HG03108 (cell line): ENCODE measurements around the gene DHX15.
A peak's percentile ranks its signal among the peaks of the same experiment; 100 is the strongest.

Experiments
- ATAC-seq: cut with Tn5 transposase; IDR thresholded peaks from one replicate; pipeline ENCODE4 v1.9.1; 2021; ENCODE audit warnings: moderate library complexity; ENCODE audit not compliant: unreplicated experiment

Gene DHX15

DNA sequence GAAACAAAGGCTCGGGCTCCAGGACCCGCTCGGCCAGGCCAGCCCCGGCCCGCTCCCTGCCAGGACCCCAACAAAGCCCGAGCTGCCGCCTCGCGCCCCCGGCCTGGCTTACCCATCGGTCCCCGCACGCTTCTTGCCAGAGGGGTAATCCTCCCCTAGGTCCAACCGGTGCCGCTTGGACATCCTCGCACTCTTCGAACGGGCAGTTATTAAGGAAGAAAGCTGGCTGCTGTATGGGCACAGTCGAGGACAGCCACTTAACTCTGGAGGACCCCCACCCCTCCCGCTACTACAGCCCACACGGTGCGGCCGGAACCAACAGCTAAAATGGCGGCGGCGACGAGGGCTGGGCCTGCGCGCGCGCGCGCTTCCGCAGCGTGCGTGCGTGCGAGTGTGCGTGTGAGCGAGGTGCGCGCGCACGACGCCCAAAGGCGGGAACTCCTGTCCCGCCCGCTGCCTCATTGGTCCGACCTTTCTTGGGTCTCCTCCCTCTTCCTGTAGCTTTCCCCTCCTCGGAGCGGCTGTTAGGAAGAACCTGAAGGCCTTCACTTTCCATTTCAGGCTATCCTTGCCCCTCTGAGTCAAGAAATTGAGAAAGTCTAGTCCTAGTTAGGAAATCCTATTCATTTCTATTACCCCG, at the start of gene DHX15:
DHX15 (minus strand) TSS at position 344 of the 640 bp plus-strand sequence; CDS start at position 183, 161 bp downstream.
- peak; percentile 84 for ATAC-seq

- no peak for ATAC-seq
Observed at GRCh38 chr4:24632011-24632410, 47.7 kb upstream of the DHX15 start.

DNA sequence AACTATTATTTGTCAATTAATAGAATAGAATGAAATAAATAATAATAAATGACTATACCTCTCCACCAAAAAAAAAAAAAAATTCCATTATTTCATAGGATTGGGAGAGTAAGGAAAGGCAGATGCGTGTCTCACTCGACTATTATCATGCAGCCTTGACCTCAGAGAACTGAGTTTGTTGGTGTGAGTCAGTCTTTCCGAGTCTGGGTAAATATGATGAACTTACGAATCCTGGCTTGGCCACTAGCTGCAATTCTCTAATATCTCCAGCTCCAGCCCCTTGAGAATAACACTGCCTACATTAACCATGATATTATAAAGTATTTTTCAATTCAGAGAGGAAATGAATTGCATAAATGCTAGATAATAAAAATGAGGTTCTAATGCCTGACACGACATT, 46.6 kb upstream of the DHX15 start:
- no peak for ATAC-seq

GRCh38 chr4:24625091-24625490, 40.7 kb upstream of the DHX15 start:
- no peak for ATAC-seq

DNA sequence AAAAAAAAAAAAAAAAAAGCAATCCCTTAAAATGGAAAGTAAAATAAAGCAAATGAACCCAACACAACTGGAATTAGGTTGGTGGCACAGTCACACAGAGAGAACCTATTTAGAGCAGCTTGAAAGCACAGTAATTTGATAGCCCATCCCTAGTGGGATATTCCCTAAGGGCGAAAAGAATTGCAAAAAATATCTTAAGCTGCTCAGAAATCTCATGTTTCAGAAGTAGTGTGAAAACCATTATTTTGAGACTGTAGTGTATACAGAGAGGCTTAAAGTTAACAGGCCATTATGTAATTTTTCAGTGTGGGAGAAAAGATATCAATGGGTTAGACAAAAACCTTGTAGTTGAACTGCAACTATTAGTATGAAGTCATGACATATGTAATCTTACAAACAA, 40.0 kb upstream of the DHX15 start:
- no peak for ATAC-seq

GRCh38 chr4:24622146-24622834, 37.9 kb upstream of the DHX15 start:
- ATAC-seq: no peak

DNA sequence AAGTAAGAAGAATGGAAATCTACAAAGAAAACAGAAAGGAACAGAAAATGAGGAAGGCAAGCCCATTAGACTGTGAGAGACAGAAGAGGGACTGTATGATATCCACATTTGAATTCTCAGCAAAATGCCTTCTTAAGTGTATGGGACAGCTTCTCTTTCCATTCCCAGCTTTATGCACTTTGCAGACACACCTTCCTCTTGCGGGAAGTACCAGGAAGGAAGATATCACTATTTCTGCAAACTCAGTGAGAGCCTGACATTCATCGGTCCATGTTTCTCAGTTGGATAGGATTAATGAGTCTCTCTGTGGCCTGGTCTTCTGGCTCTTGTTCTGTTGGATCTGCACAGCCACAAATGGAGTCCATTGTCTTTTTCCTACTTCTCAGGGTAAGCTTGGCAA, 31.6 kb upstream of the DHX15 start:
- no peak for ATAC-seq

DNA sequence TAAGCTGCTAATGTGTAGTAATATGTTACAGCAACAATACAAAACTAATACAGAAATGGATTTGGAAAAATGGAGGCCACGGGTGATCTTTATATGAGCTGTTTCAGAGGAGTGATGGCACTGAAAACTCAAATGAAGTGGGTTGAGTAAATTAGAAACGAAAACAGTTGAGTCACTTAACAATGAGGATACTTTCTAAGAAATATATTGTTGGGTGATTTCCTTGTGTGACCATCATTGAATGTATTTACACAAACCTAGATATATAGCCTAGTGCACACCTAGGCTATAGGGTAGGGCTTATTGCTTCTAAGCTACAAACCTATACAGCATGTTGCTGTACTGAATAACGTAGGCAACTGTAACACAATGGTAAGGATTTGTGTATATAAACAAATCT, 30.5 kb upstream of the DHX15 start:
- no peak for ATAC-seq

- no peak for ATAC-seq
Observed at GRCh38 chr4:24613502-24613901, 29.1 kb upstream of the DHX15 start.

DNA sequence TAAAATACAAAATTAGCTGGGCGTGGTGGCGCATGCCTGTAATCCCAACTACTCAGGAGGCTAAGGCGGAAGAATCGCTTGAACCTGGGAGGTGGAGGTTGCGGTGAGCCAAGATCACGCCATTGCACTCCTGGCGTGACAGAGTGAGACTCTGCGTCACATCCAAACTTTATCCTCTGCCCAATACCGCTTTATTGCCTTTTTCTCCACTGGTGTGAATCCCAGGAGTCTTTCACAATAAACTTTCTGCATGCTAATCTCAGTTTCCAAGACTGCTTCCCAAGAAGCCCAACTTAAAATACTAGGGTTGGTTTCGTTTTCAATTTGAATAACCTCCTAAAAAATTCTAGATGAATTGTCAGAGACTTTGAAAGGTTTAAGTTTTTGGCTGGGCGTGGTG, 27.2 kb upstream of the DHX15 start:
- ATAC-seq: no peak

DNA sequence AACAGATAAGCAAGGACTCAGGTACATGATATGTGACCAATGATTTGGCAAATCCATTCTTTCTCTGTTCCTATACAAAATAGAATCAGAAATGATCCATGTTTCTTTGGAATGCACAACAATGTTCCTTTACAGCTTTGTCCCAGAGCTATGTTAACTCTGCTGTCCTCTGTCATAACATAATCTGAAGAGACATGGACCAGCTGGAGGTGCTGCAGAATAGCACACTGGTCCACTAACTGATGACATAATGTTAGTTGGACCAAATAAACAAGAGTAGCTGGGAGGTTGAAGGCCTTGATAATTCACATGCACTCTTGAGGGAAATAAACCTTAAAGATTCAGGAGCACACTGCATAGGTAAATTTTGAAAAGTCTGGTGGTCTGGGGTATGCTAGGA, 23.0 kb upstream of the DHX15 start:
- no peak for ATAC-seq

- ATAC-seq: no peak
Observed at GRCh38 chr4:24605216-24605615, 20.9 kb upstream of the DHX15 start.

GRCh38 chr4:24604558-24605214, 20.3 kb upstream of the DHX15 start:
- no peak for ATAC-seq

DNA sequence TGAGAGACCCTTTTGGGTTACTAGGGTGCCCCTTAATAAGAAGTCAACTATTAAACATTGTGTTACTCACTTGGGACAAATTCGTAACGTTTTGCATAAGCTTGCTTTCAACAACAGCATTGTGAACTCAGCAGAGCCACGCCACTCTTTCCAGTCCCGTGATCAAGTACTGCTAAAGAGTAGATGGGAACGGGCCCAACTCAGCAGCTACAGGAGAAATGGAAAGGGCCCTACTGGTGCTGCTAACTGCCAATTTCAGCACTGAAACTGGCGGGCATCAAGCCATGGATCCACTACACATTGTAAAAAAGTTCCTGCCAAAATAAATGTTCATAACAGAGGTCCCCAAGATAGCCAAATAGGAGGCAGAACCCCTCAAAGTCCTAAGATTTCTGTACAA, 19.0 kb upstream of the DHX15 start:
- no peak for ATAC-seq

DNA sequence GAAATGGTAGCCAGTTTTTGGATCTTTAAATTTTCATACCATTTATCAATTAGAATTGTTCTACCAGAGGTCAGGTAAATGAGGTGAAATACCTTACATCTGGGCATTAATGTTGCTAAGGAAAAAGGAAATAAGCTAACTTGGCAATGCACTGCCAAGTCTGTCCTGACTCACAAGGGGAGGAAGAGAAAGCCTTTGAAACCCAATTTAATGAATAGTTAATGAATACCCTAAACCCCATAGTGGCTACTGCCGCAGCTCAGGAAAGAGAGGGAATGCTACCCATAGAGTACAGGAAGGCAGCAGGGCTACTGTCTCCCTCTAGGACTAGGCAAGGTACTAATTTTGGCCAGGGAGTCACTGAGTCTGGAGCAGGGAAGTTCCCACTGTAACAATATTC, 16.8 kb upstream of the DHX15 start:
- no peak for ATAC-seq

DNA sequence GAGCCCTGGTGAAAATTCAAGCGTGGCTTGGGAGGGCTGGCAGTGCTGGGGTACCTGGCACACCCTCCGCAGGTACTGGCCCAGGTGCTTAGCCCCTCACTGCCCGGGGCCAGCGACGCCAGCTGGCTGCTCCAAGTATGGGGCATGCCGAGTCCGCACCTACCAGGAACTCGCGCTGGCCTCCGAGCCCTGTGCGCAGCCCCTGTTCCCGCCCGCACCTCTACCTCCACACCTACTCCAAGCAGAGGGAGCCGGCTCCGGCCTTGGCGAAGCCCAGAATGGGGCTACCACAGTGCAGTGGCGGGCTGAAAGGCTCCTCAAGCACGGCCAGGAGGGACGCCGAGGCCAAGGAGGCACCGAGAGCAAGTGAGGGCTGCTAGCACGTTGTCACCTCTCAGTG, 14.9 kb upstream of the DHX15 start:
- ATAC-seq: no peak

GRCh38 chr4:24598025-24598424, 13.7 kb upstream of the DHX15 start:
- ATAC-seq: no peak

DNA sequence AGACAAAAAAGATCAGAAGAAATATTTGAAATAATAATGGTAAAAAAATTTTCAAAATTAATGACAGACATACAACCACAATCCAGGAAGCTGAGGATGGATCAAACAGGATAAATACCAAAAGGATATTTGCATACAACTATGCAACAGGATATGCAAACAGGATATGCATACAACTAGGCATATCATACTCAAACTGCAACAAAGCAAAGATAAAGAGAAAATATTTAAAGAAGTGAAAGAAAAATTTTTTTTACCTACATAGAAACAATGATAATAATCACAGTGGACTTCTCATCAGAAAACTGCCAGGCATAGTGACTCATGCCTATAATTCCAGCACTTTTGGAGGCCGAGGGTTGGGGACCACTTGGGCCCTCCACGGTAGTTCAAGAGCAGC, 11.3 kb upstream of the DHX15 start:
- ATAC-seq: no peak

GRCh38 chr4:24594887-24595286, 10.5 kb upstream of the DHX15 start:
- no peak for ATAC-seq

- ATAC-seq: peak; percentile 68
Observed at GRCh38 chr4:24589448-24589847, 5.1 kb upstream of the DHX15 start.

DNA sequence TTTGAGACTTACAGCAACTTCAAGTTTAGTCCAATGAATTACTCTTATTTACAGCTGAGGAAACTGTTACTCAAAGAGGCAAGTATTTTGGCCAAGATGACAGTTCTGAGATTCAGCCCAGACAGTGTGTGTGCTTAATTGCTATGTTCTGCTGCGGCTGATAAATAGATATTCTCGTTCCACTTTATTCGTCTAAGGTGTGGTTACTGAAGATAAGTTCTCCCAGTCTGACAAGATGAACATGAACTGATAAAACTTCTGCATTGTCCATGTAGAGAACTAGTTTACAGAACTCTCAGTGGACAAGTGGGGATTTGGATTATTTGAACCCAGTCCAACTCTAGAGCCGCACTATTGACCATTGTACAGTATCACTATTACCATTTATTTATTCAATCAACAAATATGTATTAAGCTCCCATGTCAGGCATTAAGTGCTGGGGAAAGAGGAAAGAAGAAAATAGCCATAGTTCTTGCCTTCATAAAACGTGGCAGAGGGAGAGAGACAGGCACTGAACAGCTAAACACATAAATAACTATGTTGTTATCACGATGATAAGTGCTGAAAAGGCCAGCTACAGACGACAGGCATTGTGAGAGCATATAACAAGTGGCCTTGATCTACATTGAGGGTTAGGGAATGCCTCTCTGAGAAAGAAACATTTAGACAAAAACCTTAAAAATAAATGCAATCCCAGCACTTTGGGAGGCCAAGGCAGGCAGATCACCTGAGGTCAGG, 4.0 kb upstream of the DHX15 start:
- ATAC-seq: no peak
